ENCODE data around the gene ARHGAP24.

The ARHGAP24 gene

GRCh38 chr4:85459736-85460135, 15.2 kb upstream of the ARHGAP24 start:
- H3K27me3 Mint-ChIP-seq: no peaks in the 10 kb centered on the region
- H3K27ac Mint-ChIP-seq: no peak overlapping the region
- H3K9me3 Mint-ChIP-seq (ENCODE audit: low read depth): no peaks in the 10 kb centered on the region
- no peaks in the 10 kb centered on the region for H3K4me1 Mint-ChIP-seq (ENCODE audit: low read depth)
- H3K36me3 Mint-ChIP-seq: no peaks in the 10 kb centered on the region
- no peak overlapping the region for H3K4me3 Mint-ChIP-seq

DNA sequence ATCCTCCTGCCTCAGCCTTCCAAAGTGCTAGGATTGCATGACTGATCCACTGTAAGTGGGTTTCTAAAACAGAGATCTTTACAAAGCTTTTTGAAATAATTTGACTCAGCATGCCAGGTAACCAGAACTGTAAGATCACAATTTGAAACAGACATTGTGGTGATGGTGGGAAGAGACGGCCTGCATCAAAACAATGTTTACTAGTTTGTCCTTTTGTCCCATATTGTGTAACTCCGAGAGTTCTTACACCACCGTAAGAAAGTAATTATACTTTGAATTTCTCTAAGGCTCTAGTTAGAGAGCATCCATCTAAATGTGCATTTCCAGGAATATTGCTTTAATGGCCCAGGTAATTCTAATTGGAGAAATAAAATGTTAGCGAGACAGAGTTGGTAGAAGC, 594 bp upstream of the ARHGAP24 start:
- Mint-ChIP-seq H3K27me3 (peaks cover 20% of the 10 kb centered on the region), H3K9me3 (ENCODE audit: low read depth) (no peaks in the 10 kb centered on the region), H3K27ac (no peak overlapping the region), H3K4me3 (no peak overlapping the region), H3K36me3 (no peaks in the 10 kb centered on the region), H3K4me1 (ENCODE audit: low read depth) (peaks cover 2% of the 10 kb centered on the region)

GRCh38 chr4:85475631-85476233, 782 bp downstream of the ARHGAP24 start:
- Mint-ChIP-seq H3K4me3 (no peak overlapping the region), H3K27ac (no peak overlapping the region), H3K4me1 (ENCODE audit: low read depth) (peaks cover 2% of the 10 kb centered on the region), H3K36me3 (no peaks in the 10 kb centered on the region), H3K9me3 (ENCODE audit: low read depth) (no peaks in the 10 kb centered on the region), H3K27me3 (peaks cover 17% of the 10 kb centered on the region)

DNA sequence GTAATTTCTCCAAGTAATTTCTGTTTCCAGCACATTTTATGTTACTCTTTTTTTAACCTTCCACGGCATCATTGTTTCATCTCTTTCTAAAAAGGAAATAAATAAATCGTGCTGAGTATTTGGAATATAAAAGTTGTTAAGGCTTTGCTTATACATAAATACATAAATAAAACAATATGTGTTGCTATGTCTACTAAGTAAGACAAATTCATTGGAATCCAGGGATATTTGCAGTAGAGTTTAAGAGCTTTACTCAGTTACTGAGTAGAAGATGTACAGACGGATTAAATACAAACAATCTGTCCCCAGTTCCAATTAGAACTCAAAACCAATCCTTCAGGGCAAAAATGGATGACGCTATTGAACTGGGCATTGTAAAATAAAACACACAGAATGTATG, 1.4 kb downstream of the ARHGAP24 start:
- no peaks in the 10 kb centered on the region for H3K36me3 Mint-ChIP-seq
- H3K9me3 Mint-ChIP-seq (ENCODE audit: low read depth): no peaks in the 10 kb centered on the region
- peaks cover 2% of the 10 kb centered on the region for H3K4me1 Mint-ChIP-seq (ENCODE audit: low read depth)
- no peak overlapping the region for H3K4me3 Mint-ChIP-seq
- peaks cover 17% of the 10 kb centered on the region for H3K27me3 Mint-ChIP-seq
- no peak overlapping the region for H3K27ac Mint-ChIP-seq

DNA sequence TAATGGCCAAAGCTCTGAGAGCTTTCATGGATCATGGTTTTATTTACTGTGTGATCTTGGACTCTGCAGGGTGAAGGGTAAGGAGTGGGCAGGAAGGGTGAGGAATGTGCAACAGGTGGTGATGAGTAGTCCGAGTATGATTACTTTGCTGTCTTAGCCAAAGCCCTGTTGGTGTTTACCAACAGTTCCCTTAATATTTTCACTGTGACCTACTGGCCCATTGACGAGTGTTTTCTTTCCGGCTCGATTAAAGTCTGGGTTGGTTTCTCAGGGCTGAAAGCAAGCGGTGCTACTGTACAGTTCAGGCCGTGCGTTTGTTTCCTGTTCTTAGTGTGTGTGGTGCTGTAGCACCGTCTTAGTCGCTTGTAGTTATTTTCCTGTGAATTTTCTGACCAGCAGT, 2.6 kb downstream of the ARHGAP24 start:
- Mint-ChIP-seq H3K36me3 (no peaks in the 10 kb centered on the region), H3K27me3 (peaks cover 17% of the 10 kb centered on the region), H3K9me3 (ENCODE audit: low read depth) (no peaks in the 10 kb centered on the region), H3K4me1 (ENCODE audit: low read depth) (peaks cover 2% of the 10 kb centered on the region), H3K4me3 (no peak overlapping the region), H3K27ac (no peak overlapping the region)

DNA sequence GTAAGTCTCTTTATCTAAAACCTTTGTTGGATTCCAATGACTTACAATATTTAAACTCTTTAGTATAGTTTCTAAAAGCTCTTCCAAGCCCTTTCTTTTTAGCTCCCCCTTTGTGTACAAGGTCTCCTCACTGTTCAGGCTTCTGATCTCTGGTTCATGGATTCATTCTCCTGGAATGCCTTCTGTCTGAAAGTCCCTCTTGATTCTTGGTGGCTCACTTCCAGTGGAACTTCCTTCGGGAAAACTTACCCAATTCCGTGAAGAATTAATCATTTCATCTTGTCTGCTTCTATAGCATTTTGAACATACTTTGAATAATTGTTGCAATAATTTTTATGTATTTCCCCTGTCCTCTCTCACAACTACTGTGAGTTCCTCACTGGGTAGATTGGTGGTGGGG, 3.6 kb downstream of the ARHGAP24 start:
- Mint-ChIP-seq H3K27ac (no peak overlapping the region), H3K4me3 (no peak overlapping the region), H3K36me3 (no peaks in the 10 kb centered on the region), H3K4me1 (ENCODE audit: low read depth) (peaks cover 2% of the 10 kb centered on the region), H3K9me3 (ENCODE audit: low read depth) (no peaks in the 10 kb centered on the region), H3K27me3 (peaks cover 17% of the 10 kb centered on the region)

- Mint-ChIP-seq H3K27ac (no peak overlapping the region), H3K27me3 (peaks cover 2% of the 10 kb centered on the region), H3K4me3 (no peak overlapping the region), H3K9me3 (ENCODE audit: low read depth) (no peaks in the 10 kb centered on the region), H3K4me1 (ENCODE audit: low read depth) (no peaks in the 10 kb centered on the region), H3K36me3 (no peaks in the 10 kb centered on the region)
These were observed 7.2 kb downstream of the ARHGAP24 start for GRCh38 chr4:85482010-85482738.

DNA sequence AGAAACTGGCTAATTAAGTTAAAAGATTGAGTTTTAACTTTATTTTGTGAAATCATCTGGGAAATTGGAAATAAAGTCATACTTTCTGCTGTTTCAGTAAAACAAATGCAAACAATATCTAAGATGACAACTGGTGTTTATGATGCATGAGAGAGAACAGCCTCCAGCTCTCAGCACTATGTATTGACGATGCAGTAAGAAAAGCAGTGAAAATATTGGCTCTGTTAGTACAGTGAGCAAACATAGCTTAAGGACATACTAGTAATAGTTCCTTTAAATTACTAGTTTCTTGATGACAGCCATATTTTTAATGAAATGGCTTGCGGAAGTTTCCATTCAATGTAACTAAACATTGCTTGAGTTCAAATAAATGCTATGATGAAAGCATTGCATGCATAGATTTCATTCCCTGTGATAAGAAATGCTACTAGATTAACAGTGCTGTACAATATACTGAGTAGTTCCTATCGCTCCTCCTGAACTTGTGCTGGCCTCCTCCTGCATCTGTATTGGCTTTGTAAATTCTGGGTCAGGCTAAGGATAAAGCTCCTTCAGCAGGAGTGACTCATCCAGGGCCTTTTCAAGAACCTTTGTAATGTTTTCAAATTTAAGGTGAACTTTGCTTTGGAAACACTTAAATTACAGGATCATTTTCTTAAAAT, 11.6 kb downstream of the ARHGAP24 start:
- no peak overlapping the region for H3K27ac Mint-ChIP-seq
- no peaks in the 10 kb centered on the region for H3K27me3 Mint-ChIP-seq
- no peak overlapping the region for H3K4me3 Mint-ChIP-seq
- no peaks in the 10 kb centered on the region for H3K36me3 Mint-ChIP-seq
- no peaks in the 10 kb centered on the region for H3K9me3 Mint-ChIP-seq (ENCODE audit: low read depth)
- H3K4me1 Mint-ChIP-seq (ENCODE audit: low read depth): no peaks in the 10 kb centered on the region

- no peaks in the 10 kb centered on the region for H3K27me3 Mint-ChIP-seq
- no peak overlapping the region for H3K4me3 Mint-ChIP-seq
- no peaks in the 10 kb centered on the region for H3K36me3 Mint-ChIP-seq
- H3K4me1 Mint-ChIP-seq (ENCODE audit: low read depth): no peaks in the 10 kb centered on the region
- no peak overlapping the region for H3K27ac Mint-ChIP-seq
- peaks cover 3% of the 10 kb centered on the region for H3K9me3 Mint-ChIP-seq (ENCODE audit: low read depth)
These were observed 13.5 kb downstream of the ARHGAP24 start for GRCh38 chr4:85488416-85488815.

GRCh38 chr4:85489273-85489981, 14.5 kb downstream of the ARHGAP24 start:
- Mint-ChIP-seq H3K4me3 (no peak overlapping the region), H3K9me3 (ENCODE audit: low read depth) (peaks cover 3% of the 10 kb centered on the region), H3K36me3 (no peaks in the 10 kb centered on the region), H3K4me1 (ENCODE audit: low read depth) (no peaks in the 10 kb centered on the region), H3K27ac (no peak overlapping the region), H3K27me3 (no peaks in the 10 kb centered on the region)

- Mint-ChIP-seq H3K27ac (no peak overlapping the region), H3K9me3 (ENCODE audit: low read depth) (peaks cover 3% of the 10 kb centered on the region), H3K27me3 (no peaks in the 10 kb centered on the region), H3K4me3 (no peak overlapping the region), H3K4me1 (ENCODE audit: low read depth) (no peaks in the 10 kb centered on the region), H3K36me3 (no peaks in the 10 kb centered on the region)
These were observed 16.6 kb downstream of the ARHGAP24 start for GRCh38 chr4:85491527-85491926.

- H3K9me3 Mint-ChIP-seq (ENCODE audit: low read depth): peaks cover 3% of the 10 kb centered on the region
- H3K27ac Mint-ChIP-seq: no peak overlapping the region
- H3K4me1 Mint-ChIP-seq (ENCODE audit: low read depth): no peaks in the 10 kb centered on the region
- no peaks in the 10 kb centered on the region for H3K36me3 Mint-ChIP-seq
- no peak overlapping the region for H3K4me3 Mint-ChIP-seq
- H3K27me3 Mint-ChIP-seq: no peaks in the 10 kb centered on the region
These were observed 17.4 kb downstream of the ARHGAP24 start for GRCh38 chr4:85492336-85492735.

DNA sequence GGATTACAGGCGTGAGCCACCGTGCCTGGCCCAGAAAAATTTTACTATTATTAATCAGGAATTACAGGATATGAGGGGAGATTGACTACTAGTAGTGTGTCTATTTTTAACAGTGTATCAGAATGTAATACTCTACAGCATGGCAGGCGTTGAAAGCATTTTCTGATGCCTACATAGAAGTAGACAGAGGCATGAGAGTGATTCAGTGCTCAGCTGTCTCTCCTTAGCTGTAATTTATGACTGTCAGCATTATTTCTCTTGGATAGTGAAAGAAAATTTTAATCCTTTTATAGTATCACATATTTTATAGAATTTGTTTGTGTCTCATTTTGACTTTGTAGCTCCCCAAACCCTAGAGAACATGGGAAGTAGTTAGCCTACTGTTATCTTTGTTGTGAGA, 20.7 kb downstream of the ARHGAP24 start:
- Mint-ChIP-seq H3K4me3 (no peak overlapping the region), H3K36me3 (no peaks in the 10 kb centered on the region), H3K4me1 (ENCODE audit: low read depth) (no peaks in the 10 kb centered on the region), H3K27ac (no peak overlapping the region), H3K27me3 (no peaks in the 10 kb centered on the region), H3K9me3 (ENCODE audit: low read depth) (peaks cover 3% of the 10 kb centered on the region)

- no peak overlapping the region for H3K27ac Mint-ChIP-seq
- no peak overlapping the region for H3K4me3 Mint-ChIP-seq
- H3K9me3 Mint-ChIP-seq (ENCODE audit: low read depth): peaks cover 3% of the 10 kb centered on the region
- no peaks in the 10 kb centered on the region for H3K4me1 Mint-ChIP-seq (ENCODE audit: low read depth)
- no peaks in the 10 kb centered on the region for H3K36me3 Mint-ChIP-seq
- H3K27me3 Mint-ChIP-seq: no peaks in the 10 kb centered on the region
These were observed 21.3 kb downstream of the ARHGAP24 start for GRCh38 chr4:85496126-85496849.
